NCI-H526 (cell line): Measurements from ENCODE around the gene DPP6.

Source experiments
- DNase-seq, 2 experiments: peaks; one replicate each; lab custom pipeline; 2025; lab: John Stamatoyannopoulos, UW

The DPP6 gene

DNA sequence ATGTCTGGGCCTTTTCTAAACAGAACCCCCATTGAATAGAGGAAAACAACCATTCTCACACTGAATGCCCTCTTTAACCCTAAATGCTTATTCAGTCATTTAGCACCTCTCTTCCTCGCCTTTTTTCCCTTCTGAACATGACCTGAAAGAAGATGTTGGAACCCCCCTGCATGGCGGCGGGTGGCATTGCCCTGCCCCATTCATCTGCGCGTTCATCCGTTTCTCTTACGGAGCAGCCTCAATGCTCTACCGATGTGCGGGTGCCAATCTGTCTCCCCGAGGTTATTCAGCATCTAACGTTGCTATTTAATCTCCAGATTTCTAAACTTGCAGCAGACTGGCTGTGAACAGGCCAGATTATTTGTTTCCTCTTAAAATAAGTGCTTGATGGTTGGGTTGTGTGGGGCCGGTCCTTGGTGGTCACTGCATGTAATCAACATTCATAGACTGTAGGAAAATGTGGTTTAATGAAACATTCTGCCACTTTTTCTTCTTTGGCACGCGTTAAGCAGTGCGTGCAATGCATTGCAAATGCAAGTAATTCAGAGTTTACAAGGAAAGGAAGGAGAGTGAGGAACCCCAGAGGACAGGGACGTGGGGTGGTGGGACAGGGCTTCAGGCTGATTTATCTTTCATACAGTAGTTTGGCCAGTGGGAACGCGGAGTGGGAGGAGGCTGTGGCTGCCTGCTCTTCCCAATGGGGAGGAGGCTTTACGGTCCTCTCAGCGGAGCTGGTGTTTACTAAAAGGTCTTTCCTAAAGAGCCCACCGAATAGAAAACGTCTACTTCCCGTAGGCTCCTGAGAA is 286.7 kb downstream of the DPP6 start:
- no peak for DNase-seq

DNA sequence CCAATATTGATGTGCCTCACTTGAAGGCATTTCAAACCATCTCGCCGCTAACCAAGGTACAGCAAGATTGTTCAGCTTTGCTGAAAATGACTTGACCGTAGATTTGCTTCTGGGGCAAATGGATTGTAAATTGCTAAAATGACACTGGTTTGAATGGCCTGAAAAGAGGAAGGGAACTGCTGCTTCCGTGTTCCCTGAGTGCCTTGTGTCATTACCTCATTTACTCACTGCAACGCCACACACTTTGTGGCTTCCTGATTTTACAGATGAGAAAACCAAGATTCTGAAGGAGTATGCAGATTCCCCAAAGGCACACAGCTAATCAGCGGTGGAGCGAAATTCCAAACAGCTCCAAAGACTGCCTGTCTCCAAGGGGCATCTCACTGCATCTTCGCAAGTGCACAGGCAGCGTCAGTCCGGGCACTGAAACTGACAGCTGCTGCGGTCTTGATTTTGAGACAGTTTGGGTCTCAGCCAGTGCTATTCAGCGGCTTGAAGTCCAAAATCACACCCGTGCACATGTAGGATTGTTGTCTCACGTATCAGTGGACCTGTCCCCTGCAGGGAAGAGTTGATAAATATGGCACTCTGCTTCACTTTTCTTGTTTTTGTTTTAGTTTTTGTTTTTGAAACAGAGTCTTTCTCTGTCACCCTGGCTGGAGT is 290.9 kb downstream of the DPP6 start:
- DNase-seq = no peak

DNA sequence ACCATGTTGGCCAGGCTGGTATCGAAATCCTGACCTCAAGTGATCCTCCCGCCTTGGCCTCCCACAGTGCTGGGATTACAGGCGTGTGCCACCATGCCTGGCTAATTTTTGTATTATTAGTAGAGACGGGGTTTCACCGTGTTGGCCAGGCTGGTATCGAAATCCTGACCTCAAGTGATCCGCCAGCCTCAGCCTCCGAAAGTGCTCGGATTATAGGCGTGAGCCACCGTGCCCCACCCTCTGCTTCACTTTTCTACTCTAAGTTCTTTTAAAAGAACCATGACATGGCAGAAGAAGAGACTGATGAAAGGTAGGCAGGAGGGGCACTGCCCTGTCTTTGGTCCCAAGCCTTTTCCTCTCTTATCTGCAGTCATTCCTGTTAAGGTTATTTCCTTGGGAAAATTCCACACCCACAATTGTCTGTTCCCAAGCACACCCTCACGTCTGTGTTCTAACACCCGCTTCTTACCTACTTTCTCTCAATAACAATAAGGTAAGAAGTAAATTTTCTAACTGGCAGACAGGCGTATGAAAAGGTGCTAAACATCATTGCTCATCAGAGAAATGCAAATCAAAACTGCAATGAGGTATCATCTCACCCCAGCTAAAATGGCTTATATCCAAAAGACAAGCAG is 291.7 kb downstream of the DPP6 start:
- no peak for DNase-seq

DNA sequence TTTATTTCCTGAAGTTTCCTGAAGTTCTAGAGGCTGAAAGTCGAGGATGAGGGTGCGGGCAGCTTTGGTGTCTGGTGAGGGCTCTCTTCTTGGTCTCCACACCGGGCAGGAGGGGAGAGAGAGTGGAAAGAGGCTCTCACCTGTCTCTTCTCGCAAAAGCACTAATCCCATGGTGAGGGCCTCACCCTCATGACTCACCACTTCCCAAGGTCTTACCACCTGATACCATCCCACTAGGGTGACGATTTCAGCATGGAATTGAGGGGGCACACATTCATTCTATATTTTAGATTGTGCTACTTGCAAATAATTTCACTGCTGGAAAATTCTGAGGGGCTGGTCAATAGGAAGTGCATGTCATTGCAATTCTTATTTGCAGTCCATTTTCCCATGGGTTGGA is 292.9 kb downstream of the DPP6 start:
- no peak for DNase-seq

DNA sequence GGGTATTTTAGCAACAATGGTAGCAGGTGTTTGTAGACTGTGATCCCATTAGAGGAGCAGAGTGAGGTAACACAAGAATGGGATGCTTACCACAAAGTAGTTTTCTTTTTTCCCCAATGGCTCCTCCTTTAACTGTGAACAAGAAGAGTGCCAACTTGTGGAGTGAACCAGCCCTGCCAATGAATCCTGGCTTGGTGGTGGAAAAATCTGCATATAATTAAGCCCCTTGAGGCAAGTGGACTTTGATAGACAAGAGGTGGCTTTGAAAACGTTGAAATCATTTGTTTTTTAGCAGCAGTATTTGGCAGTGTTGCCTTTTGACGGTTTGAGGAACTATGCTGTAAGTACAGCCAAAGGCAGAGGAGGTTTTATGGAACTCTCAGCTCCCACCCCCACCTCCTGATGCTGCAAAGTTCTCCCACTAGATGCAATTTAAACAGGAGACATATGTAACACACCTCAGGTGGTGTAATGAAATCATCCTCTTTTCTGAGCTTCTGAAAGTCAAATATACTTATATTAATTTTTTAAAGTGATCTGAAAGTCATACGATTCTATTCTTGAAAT is 295.6 kb downstream of the DPP6 start:
- no peak for DNase-seq

DNA sequence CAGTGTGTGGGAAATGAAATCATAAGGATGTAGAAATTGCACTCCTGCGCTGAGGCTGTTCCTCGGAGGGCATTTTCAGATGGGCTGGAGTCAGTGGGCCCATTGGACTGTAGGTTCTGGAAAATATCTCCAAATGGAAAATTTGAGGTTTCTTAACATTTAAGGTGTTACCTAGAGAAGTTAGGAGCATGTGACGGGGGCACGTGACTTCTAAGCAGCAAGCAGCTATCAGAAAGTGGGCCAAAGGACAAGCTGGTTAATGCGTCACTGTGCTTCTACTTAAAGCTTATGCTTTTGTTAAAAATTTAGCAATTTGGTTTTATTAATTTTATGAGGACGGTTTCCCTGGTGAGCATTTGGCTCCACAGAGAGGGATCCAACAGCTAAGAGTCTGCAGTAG is 298.7 kb downstream of the DPP6 start:
- DNase-seq = no peak

DNA sequence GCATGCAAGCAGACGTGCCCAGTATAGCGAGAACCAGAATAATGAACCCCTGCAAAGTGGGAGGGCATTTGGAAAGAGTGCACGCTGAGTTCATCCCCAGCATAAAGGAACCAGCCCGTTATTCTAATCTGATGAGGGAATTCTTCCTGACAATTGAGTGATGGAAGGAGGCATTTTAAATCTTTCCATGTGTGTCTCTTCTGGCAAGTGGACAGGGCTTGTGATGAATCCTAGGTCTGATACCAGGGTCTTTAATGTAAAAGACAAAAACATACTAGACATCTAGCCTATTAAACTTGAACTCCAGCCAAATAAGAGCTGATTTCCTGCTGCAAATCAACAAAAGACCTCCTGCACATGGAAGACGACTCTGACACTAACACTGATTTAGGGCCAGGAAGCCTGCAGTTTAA is 301.2 kb downstream of the DPP6 start:
- DNase-seq = no peak

DNA sequence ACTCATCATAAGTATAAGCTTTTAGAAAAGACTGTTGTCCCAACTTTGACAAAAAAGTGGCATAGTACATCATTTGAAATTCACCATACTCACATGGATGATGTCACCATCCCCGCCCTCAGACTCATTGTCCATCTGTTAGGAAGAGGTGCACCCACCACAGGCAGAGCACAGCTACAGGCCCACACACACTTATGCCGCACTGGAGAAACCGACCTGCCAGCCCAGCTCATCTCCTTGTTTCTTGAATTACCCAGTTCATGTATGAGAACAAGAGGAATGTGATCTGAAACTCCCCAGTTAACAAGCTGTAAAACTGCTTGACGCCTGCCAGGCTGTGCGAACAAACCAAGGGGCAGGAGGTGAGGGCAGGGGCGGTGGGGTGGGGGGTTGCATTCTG is 312.0 kb downstream of the DPP6 start:
- DNase-seq = no peak

DNA sequence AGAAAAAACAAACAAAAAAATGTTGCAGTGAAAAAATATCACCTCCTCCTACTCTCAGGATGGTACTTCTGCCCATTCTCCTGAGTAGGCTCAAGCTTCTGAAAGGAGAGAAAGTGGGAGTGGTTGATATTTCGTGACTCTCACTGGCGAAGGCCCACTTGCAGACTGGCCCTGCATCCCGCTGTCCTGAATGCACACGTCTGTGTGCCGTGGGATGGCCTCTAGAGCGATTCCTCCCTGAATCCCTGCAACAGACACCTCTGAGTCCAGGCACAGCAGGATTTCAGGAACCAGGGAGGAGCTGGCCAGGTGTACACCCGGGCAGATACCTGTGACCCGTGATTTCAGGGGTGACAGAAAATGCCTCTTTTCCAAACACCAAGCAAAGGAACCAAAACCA is 319.2 kb downstream of the DPP6 start:
- DNase-seq = no peak

DNA sequence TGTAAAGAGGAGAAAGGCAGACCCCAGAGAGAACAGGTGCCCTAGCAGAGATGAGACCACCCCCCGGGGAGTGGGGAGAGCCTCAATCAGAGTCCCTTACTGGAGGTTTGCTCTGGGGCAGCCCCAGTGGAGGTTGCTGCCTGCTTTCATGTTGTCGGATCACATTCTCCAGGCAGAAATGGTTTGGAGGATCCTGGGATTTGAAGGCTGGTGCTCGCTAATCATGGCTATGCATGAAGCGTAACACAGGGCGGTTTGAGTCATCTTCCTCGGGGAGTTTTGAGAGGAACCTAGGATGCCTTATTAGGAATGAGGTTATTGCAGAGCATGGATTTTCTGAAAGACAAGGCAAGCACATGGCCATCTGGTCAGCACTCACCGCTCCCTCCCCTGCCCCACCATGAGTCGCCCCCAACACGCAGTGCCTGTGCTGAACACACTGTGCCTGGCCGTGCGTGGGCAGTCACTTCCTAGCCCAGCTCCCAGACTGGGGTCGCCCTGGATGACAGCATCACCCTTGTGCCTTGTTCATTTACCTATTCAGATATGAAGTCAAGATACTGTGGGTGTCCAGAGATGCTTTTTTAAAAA is 319.9 kb downstream of the DPP6 start:
- DNase-seq = no peak

DNA sequence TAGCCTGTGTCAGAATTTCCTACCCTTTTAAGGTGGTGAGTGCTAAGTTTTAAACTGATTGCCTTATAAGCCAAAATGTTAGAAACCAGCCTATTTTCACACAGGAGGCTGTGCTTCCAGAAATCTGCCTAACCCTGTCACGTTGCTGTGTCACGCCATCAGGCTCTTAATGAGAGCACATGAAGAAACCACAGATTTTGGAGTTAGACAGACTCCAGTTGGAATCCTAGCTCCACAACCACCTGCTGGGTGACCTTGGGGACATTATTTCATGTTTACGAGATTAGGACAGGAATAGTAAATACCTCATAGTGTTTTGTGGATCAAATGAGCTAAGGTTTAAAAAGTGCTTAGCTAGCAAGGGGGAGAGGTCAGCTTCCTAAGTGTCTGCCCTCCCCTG is 321.8 kb downstream of the DPP6 start:
- DNase-seq = no peak

DNA sequence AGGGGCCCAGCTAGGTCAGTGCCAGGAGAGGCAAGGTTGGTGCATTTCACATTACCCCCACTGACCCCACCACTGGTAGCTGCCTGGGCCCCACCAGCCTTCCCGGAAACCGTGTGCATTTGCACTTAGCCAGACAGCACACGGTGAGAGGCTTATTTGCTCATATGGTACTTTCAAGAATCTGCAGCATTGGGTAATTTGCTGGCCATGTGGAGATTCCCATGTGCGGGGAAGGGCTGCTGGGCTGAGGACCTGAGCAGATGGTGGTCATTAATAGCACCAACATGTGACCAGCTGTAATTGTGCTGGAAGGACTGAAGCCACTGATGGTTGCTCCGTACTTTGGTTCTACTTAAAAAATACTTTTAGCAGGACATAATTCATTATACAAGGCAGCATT is 323.8 kb downstream of the DPP6 start:
- no peak for DNase-seq

DNA sequence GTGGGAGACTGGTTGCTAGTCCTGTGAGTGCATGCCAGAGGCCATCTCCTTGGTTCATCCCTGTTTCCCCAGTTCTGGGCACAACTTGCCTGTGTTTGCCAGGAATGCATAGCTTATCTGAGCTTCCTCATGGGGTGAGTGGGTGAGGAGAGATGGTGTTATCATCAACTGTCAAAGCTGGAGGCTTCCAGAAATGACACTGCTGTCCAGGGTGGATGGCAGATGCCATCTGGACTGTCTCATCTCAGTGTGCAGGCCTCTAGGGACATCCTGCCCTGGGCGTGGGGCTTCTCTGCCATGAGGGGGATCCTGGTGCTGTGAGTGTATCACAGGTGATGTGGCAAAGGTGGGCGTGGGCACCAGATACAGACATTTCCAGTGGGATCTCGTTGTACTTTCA is 328.6 kb downstream of the DPP6 start:
- no peak for DNase-seq

DNA sequence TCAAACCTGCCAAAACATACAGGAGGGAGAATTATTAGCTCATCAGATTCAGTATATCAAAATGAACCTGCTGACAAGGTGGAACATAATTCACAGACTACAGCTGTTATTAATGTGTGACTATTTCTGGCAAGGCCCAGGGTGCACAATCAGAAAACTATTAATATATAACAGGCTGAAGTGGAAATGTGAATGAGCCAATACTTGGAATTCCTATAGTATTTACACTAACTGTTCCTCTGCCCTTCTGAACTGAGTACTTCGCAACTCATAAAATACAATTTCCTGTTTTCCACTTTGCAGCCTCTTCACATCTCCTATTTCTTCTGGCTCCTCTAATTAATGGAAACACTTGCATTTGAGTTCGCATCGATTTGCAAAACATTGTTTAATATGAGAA is 330.8 kb downstream of the DPP6 start:
- no peak for DNase-seq

DNA sequence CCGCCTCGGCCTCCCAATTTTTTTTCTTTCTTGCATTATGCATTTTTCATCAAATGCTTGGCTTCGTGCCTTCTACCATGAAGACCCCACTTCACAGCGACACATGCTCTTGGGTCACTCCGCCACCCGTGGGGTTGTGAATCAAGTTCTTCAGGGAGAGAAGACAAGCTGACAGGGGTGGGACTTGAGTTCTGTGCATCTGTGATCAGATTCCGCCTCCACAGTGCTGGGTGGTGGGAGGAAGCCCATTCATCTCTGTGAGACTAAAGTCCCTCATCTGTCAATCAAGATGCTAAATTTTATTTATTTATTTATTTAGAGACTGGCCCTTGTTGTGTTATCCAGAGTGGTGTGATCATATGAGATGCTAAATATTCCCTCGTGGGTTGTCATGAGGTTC is 333.0 kb downstream of the DPP6 start:
- no peak for DNase-seq

DNA sequence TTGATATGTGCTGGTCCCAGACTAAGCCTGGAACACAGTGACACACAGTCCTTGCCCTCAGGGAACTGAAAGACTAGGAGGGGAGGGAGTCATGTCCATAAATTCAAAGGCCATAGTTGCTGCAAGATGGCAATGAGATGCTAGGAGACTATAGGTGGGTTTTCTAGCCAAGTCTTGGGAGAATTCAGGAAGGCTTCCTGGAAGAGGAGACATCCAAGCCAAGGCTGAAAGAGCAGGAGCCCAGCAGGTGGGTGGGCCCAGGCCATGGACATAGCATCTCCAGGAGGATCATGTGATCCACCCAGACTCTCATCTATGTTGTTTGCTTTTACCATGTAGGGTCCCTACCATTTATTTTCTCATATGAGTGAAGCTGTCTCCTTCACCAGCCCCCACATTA is 335.1 kb downstream of the DPP6 start:
- no peak for DNase-seq

DNA sequence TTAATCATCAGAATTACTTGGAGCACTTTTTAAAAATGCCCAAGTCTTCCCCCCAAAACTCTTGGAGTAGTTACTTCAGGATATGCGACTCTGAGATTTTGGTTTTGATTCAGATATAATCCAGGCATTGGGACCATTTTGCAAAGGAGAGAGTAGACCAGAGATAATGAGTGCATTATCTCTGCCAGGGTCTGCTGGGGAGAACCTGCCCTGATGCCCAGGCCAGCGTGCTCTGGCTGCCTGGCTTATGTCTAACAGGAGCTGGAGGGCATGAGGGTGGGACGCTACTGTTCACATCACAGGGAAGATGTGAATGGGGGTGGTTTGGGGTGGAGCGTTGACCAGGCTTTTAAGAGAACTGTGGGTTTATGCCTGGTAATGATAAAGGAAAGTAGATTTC is 336.2 kb downstream of the DPP6 start:
- no peak for DNase-seq

DNA sequence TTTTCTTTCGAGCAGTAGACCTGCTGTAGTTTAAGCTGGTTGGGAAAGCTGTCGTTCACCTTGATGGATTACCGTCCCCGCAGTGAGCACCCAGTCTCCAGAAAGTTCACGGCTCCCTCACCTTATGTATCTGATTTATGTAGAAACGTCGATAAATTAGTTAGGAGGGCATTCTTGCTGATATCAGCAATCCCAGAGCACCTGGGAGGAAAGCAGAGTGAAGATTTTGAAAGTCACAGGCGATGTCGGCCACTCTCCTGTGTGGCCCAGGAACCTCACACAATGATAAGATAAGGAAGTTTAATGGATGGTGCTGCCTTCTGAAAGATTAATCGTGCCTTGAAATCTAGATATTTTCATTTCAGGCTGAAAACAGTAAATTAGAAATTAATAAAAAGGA is 336.8 kb downstream of the DPP6 start:
- DNase-seq = no peak

DNA sequence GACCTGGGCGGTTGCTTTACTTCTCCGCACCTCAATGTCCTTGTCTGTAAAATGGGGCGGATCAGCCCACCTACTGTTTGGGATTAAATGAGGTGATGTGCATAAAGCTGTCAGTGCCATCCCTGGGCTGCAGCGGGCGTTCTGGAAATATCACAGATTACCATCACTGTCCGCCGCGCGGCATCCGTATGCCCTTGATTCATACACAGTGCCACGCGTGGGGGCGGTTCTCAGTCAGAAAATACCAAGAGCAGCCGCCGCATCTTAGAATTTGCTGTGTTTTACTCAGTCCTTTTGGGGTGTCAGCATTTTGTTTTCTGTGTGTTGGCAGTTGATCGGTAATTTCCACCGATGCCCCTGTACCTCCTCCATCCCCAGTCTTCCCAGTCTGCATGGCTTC is 338.8 kb downstream of the DPP6 start:
- DNase-seq = no peak

DNA sequence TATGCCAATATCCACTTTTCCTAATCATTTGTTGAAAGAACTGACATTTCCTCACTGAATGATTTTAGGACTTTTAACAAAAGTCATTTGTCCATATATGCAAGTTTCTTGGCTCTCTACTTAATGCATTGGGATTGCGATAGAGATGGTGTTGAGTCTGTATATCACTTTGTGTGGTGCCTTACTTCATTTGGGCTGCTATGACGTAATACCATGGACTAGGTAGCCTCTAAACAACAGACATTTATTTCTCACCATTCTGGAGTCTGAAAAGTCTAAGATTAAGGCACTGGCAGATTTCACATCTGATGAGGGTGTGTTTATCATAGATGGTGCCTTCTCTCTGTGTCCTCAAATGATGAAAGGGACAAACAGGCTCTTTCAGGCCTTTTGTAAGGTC is 342.6 kb downstream of the DPP6 start:
- DNase-seq = no peak

DNA sequence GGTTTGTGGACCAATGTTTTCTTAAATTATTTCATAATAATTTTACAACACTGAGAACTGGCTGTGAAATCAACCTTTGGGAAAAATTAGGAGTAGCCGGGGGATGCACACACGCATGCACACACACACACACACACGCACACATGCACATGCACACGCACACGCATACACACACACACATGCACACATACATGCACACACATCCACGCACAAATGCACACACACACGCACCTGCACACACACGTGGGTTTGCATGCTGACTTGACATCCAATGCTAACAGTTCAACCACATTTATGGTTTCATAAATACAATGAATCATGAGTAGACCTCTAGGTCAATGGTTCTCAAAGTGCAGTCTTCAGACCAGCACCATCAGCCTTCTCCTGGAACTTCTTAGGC is 354.1 kb downstream of the DPP6 start:
- DNase-seq = no peak

DNA sequence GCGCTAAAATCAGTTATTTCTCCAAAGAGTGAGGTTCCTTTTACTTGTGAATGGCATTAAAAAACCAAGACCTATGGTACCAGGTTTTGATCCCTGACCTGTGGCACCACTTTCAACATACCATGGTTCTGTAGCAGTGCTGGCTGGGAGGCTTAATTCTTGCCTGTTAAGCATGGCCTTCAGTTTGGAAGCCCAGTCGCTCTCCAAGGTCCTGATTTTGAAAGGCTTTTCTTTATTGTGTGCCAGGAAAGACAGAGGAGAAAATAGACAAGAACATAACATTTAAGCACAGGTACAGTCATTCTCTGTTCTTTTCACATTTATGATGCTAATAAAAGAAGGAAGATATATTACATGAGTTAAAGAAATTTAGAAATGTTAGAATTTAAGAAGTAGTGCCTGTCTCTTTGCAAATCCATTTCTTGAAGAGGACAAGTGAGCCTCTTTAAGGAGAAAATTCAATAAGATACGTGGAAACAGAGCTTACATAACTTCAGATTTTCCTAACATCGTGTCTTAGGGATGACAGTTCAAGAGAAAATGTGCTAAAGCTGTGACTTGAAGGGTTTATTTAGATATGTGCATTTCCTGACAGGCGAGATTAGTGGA is 357.6 kb downstream of the DPP6 start:
- DNase-seq = no peak
